ENCODE measurements around the gene TCEANC2.

DNA sequence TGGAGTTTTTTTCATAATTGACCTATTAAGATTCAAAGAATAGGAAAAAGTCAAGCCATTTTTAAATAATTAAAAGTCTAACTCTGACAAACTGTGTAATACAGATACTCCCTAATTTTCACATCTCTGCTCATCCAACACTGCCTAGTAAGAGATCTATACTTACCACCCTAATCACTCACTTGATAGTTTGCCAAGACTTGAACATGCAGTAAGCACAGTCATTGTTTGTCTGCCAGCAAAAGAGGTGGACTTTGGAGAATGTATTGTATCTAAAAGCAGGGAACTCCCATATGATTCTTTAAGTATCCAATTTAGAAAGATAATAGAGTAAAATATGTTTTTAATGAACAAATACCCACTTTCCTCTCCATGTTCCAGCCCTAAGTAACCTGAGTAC lies 15.9 kb upstream of the TCEANC2 start:
- TF ChIP-seq, protein P1, sequence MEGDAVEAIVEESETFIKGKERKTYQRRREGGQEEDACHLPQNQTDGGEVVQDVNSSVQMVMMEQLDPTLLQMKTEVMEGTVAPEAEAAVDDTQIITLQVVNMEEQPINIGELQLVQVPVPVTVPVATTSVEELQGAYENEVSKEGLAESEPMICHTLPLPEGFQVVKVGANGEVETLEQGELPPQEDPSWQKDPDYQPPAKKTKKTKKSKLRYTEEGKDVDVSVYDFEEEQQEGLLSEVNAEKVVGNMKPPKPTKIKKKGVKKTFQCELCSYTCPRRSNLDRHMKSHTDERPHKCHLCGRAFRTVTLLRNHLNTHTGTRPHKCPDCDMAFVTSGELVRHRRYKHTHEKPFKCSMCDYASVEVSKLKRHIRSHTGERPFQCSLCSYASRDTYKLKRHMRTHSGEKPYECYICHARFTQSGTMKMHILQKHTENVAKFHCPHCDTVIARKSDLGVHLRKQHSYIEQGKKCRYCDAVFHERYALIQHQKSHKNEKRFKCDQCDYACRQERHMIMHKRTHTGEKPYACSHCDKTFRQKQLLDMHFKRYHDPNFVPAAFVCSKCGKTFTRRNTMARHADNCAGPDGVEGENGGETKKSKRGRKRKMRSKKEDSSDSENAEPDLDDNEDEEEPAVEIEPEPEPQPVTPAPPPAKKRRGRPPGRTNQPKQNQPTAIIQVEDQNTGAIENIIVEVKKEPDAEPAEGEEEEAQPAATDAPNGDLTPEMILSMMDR (IDR thresholded peaks at IDR 0.05 in 4 of 5, conservative IDR thresholded peaks at IDR 0.05 in 1 of 5): no peak
- no peak for TF ChIP-seq POLR2A (IDR thresholded peaks at IDR 0.05)
